Left forelimb (tissue), 1 donor: Measurements from ENCODE around the gene DISP1.
"Not testable (repeated sequence)": the region's sequence is repeated elsewhere in the genome, so short reads cannot be mapped to it uniquely, and the experiment has no call there.

Experiments used
- DNase-seq: peaks from one replicate; pipeline ENCODE4 v3.0.0-alpha.2; 2018; ENCODE audit warnings: low spot score

Gene DISP1

GRCh38 chr1:222792744-222793143 is 22.1 kb upstream of the DISP1 start:
- DNase-seq: no peak

- no peak for DNase-seq
Measured at GRCh38 chr1:222794656-222795474, 20.0 kb upstream of the DISP1 start.

GRCh38 chr1:222798116-222798515 is 16.7 kb upstream of the DISP1 start:
- DNase-seq: no peak

GRCh38 chr1:222798975-222799374 is 15.9 kb upstream of the DISP1 start:
- DNase-seq: no peak

GRCh38 chr1:222801067-222801466 is 13.8 kb upstream of the DISP1 start:
- DNase-seq: no peak

- DNase-seq: no peak
Measured at GRCh38 chr1:222811671-222812070, 3.2 kb upstream of the DISP1 start.

GRCh38 chr1:222813866-222814535 is 838 bp upstream of the DISP1 start:
- no peak for DNase-seq

- DNase-seq: no peak
Measured at GRCh38 chr1:222815440-222815765, 564 bp downstream of the DISP1 start.

GRCh38 chr1:222817529-222817928 is 2.7 kb downstream of the DISP1 start:
- DNase-seq: no peak

- no peak for DNase-seq
Measured at GRCh38 chr1:222818171-222818570, 3.3 kb downstream of the DISP1 start.

GRCh38 chr1:222820171-222820712 is 5.4 kb downstream of the DISP1 start:
- DNase-seq: no peak

GRCh38 chr1:222821239-222821638 is 6.4 kb downstream of the DISP1 start:
- DNase-seq: no peak

GRCh38 chr1:222823695-222824094 is 8.9 kb downstream of the DISP1 start:
- no peak for DNase-seq

GRCh38 chr1:222824641-222825040 is 9.8 kb downstream of the DISP1 start:
- DNase-seq: no peak

- no peak for DNase-seq
Measured at GRCh38 chr1:222828939-222829338, 14.1 kb downstream of the DISP1 start.

GRCh38 chr1:222829868-222830267 is 15.0 kb downstream of the DISP1 start:
- no peak for DNase-seq

GRCh38 chr1:222833356-222833876 is 18.6 kb downstream of the DISP1 start:
- DNase-seq: no peak

GRCh38 chr1:222843469-222844410 is 28.9 kb downstream of the DISP1 start:
- DNase-seq: no peak

- no peak for DNase-seq
Measured at GRCh38 chr1:222844411-222844779, 29.6 kb downstream of the DISP1 start.

- DNase-seq: no peak
Measured at GRCh38 chr1:222845763-222846162, 30.9 kb downstream of the DISP1 start.

- not testable (repeated sequence) for DNase-seq
Measured at GRCh38 chr1:222850550-222850949, 35.7 kb downstream of the DISP1 start.

- DNase-seq: no peak
Measured at GRCh38 chr1:222852326-222852725, 37.5 kb downstream of the DISP1 start.
